Liver (tissue), 3 donors: Measurements from ENCODE around the gene LRRC8B.

Experiments used
- GABPA ChIP-seq, 2 donors: IDR thresholded peaks in 1 of 2; conservative IDR thresholded peaks in 1 of 2; 2 replicates each; pipeline ENCODE4 v1.6.1; 2016; ENCODE audit warnings: antibody characterized with exemption in 2 of 2, mild to moderate bottlenecking in 1 of 2, moderate library complexity in 1 of 2
- YY1 ChIP-seq: IDR thresholded peaks from 2 replicates; pipeline ENCODE4 v1.6.1; 2016; ENCODE audit warnings: antibody characterized with exemption, mild to moderate bottlenecking
- TF ChIP-seq, protein P1 (sequence below): fragments of 150-350 bp; IDR thresholded peaks from 2 replicates; pipeline ENCODE4 v1.5.1; 2017; ENCODE audit warnings: improper control_type of control experiment, low read depth, low read length; ENCODE audit not compliant: missing input control
- donor health status: healthy.
- donor health status: healthy.

DNA sequence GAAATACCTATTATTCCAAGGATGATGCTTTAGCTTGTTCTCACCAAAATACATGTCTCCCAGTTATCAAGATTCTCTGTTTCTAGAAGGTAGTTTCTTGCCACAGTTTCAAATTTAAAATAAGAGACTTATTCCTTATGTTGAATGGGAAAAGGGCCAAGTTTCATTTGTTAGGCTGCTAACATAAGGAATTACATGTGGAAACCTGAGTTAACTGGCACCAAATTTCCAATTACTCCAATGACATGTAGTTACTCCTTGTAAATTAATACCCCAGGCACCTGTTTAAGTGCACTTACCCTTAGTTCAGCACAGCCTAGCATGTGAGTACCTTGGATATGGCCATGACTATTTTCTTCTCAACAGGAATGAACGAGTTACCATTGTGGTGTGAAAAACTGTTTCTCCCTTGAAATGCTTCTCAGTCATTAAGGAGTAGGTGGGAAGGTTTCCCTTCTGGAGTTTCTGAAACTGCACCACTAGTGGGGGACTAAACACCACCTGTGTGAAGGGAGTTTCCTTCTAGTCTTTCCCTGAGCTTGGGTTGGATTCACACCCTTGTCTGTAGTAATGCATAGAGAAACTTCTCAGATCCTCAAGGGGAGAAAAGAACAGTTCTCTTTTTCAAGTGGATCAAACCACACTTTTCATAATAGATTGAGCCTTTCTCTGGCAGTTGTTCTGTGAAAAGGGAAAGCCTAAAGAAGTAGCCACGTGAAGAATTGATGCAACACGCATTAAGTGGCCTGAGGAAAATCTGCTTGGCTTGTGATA is 76.0 kb downstream of the LRRC8B start:
- TF ChIP-seq, protein P1, sequence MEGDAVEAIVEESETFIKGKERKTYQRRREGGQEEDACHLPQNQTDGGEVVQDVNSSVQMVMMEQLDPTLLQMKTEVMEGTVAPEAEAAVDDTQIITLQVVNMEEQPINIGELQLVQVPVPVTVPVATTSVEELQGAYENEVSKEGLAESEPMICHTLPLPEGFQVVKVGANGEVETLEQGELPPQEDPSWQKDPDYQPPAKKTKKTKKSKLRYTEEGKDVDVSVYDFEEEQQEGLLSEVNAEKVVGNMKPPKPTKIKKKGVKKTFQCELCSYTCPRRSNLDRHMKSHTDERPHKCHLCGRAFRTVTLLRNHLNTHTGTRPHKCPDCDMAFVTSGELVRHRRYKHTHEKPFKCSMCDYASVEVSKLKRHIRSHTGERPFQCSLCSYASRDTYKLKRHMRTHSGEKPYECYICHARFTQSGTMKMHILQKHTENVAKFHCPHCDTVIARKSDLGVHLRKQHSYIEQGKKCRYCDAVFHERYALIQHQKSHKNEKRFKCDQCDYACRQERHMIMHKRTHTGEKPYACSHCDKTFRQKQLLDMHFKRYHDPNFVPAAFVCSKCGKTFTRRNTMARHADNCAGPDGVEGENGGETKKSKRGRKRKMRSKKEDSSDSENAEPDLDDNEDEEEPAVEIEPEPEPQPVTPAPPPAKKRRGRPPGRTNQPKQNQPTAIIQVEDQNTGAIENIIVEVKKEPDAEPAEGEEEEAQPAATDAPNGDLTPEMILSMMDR, result no peak
- TF ChIP-seq GABPA (IDR thresholded peaks at IDR 0.05 in 1 of 2, conservative IDR thresholded peaks at IDR 0.05 in 1 of 2) (no peak), YY1 (no peak)
